Keratinocyte (primary cell): ENCODE measurements around the gene PLCD4.

Source experiments
- CTCF ChIP-seq, 3 experiments: IDR thresholded peaks in 1 of 3; conservative IDR thresholded peaks in 1 of 3; optimal IDR thresholded peaks in 1 of 3; 2 replicates in 2 of 3; 3 replicates in 1 of 3; pipeline versions ENCODE3 to v1.5.1; 2011; ENCODE audit warnings: low read length in 3 of 3, mild to moderate bottlenecking in 3 of 3, moderate library complexity in 2 of 3, control low read depth in 1 of 3, inconsistent platforms in 1 of 3; ENCODE audit not compliant: insufficient read depth in 2 of 3; ENCODE audit errors: extremely low read depth in 1 of 3
- EZH2 ChIP-seq: IDR thresholded peaks from one replicate; pipeline ENCODE4 v1.6.1; 2012; ENCODE audit warnings: inconsistent platforms, mild to moderate bottlenecking, low read length, moderate library complexity

DNA sequence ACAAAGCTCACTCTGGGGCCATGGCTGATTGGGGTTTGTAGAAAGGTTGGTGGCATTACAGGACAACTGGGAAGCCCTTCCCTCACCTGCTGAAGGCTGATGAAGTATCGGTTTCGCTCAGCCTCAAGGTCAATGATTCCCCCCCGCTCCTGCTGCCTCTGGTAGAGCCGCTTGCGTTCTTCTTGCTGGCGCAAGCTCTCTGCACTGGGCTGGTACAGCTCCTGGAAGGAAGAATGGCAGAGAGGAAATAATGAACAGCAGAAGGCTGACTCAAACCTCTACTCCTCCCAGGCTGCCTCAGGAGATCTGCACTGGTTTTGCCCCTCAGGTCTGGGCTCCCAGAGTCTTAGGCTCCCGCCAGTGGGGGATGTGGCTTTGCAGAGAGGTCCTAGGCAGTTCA lies 57.0 kb downstream of the PLCD4 start:
- TF ChIP-seq CTCF (optimal IDR thresholded peaks at IDR 0.05 in 1 of 3, IDR thresholded peaks at IDR 0.05 in 1 of 3, conservative IDR thresholded peaks at IDR 0.05 in 1 of 3; ENCODE audit: extremely low read depth in 1 of 3, insufficient read depth in 2 of 3, low read length in 3 of 3): no peak
- no peak for TF ChIP-seq EZH2
